Right atrium auricular region (tissue), 2 donors: ENCODE results near the gene IL4I1. TPM values are rescaled to one million over a fixed set of nuclear protein-coding genes. Genes with fewer than 3 reads are reported as not detected.

ENCODE experiments used
- DNase-seq: peaks from one replicate; pipeline ENCODE4 v3.0.0-alpha.2; 2019; ENCODE audit warnings: low spot score
- H3K27ac ChIP-seq, 2 donors: fragments of 200-600 bp; sonication (generic); 1 replicate in 1 of 2; 2 replicates in 1 of 2; pipeline ENCODE4 v1.5.1; 2016 to 2019
- H3K27me3 ChIP-seq, 2 donors: fragments of 200-600 bp; sonication (generic); one replicate each; pipeline versions ENCODE4 v1.5.1 to v1.6.0; 2017 to 2019
- H3K36me3 ChIP-seq: fragments of 200-600 bp; sonication (generic); one replicate; pipeline ENCODE4 v1.5.1; 2016
- H3K4me1 ChIP-seq, 2 donors: fragments of 200-600 bp; sonication (generic); one replicate each; pipeline versions ENCODE4 v1.5.1 to v1.6.0; 2017 to 2019
- H3K4me3 ChIP-seq, 2 donors: fragments of 200-600 bp; sonication (generic); 1 replicate in 1 of 2; 2 replicates in 1 of 2; pipeline ENCODE4 v1.5.1; 2017 to 2019; ENCODE audit warnings: mild to moderate bottlenecking in 1 of 2, moderate library complexity in 1 of 2
- H3K9me3 ChIP-seq, 2 donors: fragments of 200-600 bp; sonication (generic); one replicate each; pipeline ENCODE4 v1.5.1; 2019
- total RNA-seq, 2 donors: library from RNA; depleted of rRNA; stranded (reverse); fragments of >200 nt; gene quantifications; one replicate each; pipeline ENCODE4 v1.1.0, GENCODE V29; 2016
- TF ChIP-seq, protein P1 (sequence below), 2 donors: fragments of 200-600 bp; sonication (generic); IDR thresholded peaks; one replicate each; pipeline ENCODE4 v1.5.1; 2019; ENCODE audit warnings: antibody characterized with exemption in 2 of 2

Gene IL4I1
- total RNA-seq, 2 donors from 2014 or later, result 0.43 TPM; not detected in 1

DNA sequence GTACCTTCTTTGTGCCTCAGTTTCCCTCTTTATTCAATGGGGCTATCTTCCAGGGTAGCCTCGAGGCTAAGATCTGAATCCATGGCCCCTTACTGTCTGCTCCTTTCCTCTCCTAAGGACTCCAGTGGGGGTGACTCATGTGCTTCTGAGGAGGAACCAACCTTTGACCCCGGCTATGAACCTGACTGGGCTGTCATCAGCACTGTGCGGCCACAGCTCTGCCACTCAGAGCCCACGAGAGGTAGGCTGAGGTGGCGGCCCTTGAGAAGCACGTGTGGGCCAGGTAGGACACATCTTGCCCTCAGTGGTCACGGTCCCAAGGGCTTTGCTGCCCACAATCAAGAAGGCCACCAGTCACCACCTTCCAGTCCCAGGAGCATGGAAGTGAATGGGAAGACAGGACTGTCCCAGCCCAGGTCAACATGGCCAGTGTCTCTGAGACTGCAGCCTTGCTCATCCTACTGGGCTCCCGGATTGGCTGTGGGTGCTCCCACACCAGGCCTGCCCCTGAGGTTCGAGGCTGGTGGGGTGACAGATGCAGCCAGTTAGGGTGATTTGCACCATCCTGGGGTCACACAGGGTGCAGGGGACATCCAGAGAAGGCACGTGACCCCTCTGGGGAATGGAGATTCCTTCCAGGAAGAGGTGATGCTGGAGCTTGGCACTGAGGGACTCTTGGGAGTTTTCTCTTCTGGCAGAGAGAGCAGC is 16.4 kb downstream of the IL4I1 start:
- Histone ChIP-seq H3K9me3 (no peaks in the 10 kb centered on the region), H3K4me3 (no peak overlapping the region), H3K27me3 (no peaks in the 10 kb centered on the region), H3K4me1 (peaks cover 0 to 19% of the 10 kb centered on the region in 2 donors), H3K36me3 (peaks cover 51% of the 10 kb centered on the region), H3K27ac (no peak overlapping the region)
- DNase-seq, result no peak
- TF ChIP-seq, protein P1, sequence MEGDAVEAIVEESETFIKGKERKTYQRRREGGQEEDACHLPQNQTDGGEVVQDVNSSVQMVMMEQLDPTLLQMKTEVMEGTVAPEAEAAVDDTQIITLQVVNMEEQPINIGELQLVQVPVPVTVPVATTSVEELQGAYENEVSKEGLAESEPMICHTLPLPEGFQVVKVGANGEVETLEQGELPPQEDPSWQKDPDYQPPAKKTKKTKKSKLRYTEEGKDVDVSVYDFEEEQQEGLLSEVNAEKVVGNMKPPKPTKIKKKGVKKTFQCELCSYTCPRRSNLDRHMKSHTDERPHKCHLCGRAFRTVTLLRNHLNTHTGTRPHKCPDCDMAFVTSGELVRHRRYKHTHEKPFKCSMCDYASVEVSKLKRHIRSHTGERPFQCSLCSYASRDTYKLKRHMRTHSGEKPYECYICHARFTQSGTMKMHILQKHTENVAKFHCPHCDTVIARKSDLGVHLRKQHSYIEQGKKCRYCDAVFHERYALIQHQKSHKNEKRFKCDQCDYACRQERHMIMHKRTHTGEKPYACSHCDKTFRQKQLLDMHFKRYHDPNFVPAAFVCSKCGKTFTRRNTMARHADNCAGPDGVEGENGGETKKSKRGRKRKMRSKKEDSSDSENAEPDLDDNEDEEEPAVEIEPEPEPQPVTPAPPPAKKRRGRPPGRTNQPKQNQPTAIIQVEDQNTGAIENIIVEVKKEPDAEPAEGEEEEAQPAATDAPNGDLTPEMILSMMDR (IDR thresholded peaks at IDR 0.05), result no peak

DNA sequence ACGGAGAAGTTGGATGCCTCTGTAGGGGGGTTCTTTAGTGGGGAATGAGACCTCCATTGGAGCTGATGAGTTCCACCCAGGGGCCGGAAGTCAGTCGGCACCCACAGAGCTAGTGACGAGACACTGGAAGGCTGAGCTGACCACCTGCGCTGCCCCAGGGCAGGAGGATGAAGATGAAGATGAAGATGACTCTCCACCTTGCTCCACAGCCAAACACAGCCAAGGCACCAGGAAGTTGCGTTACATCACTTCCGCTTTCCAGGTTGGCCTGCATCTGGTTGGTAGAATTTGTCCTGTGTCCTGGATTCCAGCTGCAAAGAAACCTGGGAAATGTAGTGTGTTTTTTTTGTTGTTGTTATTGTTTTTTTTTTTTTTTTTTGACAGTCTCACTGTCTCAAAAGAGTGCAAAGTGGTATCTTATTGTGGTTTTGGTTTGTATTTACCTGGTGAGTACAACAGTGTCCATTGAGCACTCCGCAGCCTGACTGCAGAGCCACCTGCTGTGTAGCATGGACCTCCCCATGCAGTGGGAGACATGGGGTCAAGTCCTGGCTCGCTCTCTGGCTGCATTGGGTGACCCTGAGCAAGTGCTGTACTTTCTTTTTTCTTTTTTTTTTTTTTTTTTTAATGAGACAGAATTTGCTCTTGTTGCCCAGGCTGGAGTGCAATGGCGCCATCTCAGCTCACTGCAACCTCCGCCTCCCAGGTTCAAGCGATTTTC is 17.3 kb downstream of the IL4I1 start:
- TF ChIP-seq, protein P1 (IDR thresholded peaks at IDR 0.05), result no peak
- peaks cover 43% of the 10 kb centered on the region for H3K36me3 ChIP-seq

DNA sequence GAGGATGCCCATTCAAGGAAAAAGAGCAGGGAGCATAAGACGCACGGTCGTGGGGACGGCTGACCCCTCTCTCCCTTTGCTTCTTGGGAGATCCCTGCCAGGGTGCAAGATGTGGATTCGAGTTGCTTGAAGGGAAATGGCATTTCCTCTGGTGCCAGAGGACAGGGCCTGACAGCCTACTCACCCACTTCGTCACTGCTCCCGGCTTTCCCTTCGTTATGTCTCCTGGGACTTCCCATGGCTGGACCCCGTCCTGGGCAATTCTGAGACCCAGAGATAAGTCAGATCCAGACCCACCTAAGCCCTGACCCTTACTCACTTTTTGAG is 18.0 kb downstream of the IL4I1 start:
- peaks cover 36% of the 10 kb centered on the region for H3K36me3 ChIP-seq
- no peak for DNase-seq
- no peaks in the 10 kb centered on the region for H3K27me3 ChIP-seq
- H3K9me3 ChIP-seq, result no peaks in the 10 kb centered on the region
- TF ChIP-seq, protein P1 (IDR thresholded peaks at IDR 0.05), result no peak
- peaks cover 0 to 28% of the 10 kb centered on the region in 2 donors for H3K4me1 ChIP-seq
- peak overlapping the region in 1 of 2 donors; percentile 90 for H3K4me3 ChIP-seq
- peak overlapping the region; percentile 98 for H3K27ac ChIP-seq

More for the DNA sequence above, 17.3 kb downstream of the IL4I1 start:
- Histone ChIP-seq H3K4me3 (no peak overlapping the region), H3K4me1 (peaks cover 0 to 28% of the 10 kb centered on the region in 2 donors), H3K9me3 (no peaks in the 10 kb centered on the region), H3K27ac (no peak overlapping the region), H3K27me3 (no peaks in the 10 kb centered on the region)
- no peak for DNase-seq

DNA sequence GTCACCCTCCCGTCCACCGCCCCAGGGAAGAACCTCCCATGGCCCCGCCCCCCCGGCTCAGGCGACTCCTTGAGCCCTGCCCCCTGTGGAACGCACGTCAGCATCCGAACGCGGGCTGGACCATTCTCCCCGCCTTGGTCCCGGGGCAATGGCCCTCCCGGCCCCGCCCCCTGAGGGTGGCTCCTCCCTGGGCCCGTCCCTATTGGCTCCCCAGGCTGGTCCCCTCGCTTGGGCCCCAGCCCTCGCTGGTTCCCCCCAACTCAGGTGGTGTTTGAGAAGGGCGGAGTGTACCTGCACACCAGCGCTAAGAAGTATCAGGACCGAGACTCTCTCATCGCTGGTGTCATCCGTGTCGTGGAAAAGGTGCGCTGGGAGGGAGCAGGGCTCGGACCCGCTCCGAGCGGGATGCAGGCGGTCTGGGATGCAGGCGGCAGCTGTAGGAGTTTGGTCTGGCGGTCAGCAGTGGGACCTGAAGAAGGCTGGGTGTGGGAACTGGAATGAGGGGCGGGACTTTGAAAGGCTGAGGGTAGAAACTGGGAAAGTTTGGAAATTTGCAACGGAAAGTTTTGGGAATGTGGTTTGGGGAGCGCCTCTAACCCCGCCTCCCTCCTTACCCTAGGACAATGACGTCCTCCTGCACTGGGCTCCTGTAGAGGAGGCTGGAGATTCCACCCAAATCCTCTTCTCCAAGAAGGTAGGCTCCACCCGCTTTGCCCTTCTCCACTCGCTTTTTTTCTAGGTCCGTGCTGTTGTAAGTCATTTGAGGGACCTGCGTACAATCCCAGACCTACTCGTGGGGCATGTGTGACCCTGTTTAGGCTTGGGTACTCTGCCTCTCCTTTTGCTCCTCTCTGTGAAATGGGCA is 18.6 kb downstream of the IL4I1 start:
- peak; percentile 98 for DNase-seq
- Histone ChIP-seq H3K9me3 (no peaks in the 10 kb centered on the region), H3K4me1 (peaks cover 0 to 28% of the 10 kb centered on the region in 2 donors), H3K4me3 (peak overlapping the region; percentile 61 to 90), H3K27ac (peak overlapping the region; percentile 98), H3K27me3 (no peaks in the 10 kb centered on the region), H3K36me3 (peaks cover 30% of the 10 kb centered on the region)
- TF ChIP-seq, protein P1 (IDR thresholded peaks at IDR 0.05), result no peak

DNA sequence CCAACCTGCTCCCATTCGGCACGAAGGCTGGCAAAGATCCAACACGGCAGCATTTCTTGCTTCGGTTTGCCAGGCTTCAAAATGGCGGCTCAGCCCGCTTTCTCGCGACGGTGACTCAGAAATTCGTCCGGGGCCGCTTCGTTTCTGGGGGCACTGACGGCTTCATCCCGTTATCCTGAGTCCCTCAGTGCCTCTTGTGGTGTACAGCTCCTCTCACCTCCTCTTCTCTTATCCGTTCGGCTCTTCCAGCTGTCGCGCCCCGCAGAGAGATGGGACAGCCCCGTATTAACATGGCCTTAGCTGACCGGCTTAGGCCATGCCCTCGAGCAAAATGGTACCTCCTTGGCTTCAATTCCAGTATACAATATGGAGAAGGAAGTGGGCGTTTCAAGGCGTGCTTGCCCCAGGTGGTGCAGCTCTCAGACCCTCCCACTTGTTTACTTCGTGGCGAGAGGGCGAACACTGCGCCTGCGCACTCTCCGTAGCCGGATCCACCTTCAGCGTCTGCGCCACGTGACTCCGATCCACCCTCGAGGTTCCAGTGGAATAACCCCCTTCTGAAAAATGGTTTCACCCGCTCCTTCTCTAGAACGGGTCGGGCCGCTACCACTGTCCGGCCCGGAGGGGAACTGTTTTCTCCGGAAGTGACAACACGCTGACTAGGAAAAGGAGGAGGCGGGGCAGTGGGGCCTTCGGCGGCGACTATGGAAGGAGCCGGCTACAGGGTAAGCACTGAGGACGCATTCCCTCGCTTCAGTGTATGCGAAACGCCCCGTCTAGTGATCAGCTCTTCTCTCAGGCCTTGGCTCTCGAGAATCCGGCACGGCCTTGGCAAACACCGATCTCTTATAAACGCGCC is 19.4 kb downstream of the IL4I1 start, which contains the start of the genes AKT1S1 and TBC1D17:
AKT1S1 (minus strand) TSS at position 336 of the 859 bp plus-strand sequence. CDS start 4,060 bp downstream, outside the sequence.
TBC1D17 (plus strand) TSS at position 683 of the 859 bp plus-strand sequence; CDS start at position 705, 22 bp downstream.
- TF ChIP-seq, protein P1 (IDR thresholded peaks at IDR 0.05), result no peak
- Histone ChIP-seq H3K27ac (peak within 1 kb of the TSS; percentile 98), H3K4me3 (peak within 1 kb of the TSS; percentile 90 to 91), H3K36me3 (peaks cover 22% of the 10 kb centered on the region), H3K27me3 (no peaks in the 10 kb centered on the region), H3K9me3 (no peaks in the 10 kb centered on the region), H3K4me1 (peaks cover 0 to 28% of the 10 kb centered on the region in 2 donors)
- DNase-seq, result peak; percentile 100
